ENCODE results near the gene PITPNC1. TPM values are rescaled to one million over a fixed set of nuclear protein-coding genes. Genes with fewer than 3 reads are reported as not detected.

Gene PITPNC1
- total RNA-seq, 1 donor from 2014 or later, result 18.4 TPM

GRCh38 chr17:67412941-67413340, 35.9 kb downstream of the PITPNC1 start:
- no peak overlapping the region for H3K4me3 ChIP-seq (ENCODE audit: low read depth, low read length)
- DNase-seq (ENCODE audit: low read depth), result no peak
- TF ChIP-seq, protein P1, sequence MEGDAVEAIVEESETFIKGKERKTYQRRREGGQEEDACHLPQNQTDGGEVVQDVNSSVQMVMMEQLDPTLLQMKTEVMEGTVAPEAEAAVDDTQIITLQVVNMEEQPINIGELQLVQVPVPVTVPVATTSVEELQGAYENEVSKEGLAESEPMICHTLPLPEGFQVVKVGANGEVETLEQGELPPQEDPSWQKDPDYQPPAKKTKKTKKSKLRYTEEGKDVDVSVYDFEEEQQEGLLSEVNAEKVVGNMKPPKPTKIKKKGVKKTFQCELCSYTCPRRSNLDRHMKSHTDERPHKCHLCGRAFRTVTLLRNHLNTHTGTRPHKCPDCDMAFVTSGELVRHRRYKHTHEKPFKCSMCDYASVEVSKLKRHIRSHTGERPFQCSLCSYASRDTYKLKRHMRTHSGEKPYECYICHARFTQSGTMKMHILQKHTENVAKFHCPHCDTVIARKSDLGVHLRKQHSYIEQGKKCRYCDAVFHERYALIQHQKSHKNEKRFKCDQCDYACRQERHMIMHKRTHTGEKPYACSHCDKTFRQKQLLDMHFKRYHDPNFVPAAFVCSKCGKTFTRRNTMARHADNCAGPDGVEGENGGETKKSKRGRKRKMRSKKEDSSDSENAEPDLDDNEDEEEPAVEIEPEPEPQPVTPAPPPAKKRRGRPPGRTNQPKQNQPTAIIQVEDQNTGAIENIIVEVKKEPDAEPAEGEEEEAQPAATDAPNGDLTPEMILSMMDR (conservative IDR thresholded peaks at IDR 0.05; ENCODE audit: low read depth, low read length), result no peak

- DNase-seq (ENCODE audit: low read depth), result no peak
- no peak overlapping the region for H3K4me3 ChIP-seq (ENCODE audit: low read depth, low read length)
- TF ChIP-seq, protein P1 (conservative IDR thresholded peaks at IDR 0.05; ENCODE audit: low read depth, low read length), result no peak
Measured at GRCh38 chr17:67413388-67413787, 36.3 kb downstream of the PITPNC1 start.

DNA sequence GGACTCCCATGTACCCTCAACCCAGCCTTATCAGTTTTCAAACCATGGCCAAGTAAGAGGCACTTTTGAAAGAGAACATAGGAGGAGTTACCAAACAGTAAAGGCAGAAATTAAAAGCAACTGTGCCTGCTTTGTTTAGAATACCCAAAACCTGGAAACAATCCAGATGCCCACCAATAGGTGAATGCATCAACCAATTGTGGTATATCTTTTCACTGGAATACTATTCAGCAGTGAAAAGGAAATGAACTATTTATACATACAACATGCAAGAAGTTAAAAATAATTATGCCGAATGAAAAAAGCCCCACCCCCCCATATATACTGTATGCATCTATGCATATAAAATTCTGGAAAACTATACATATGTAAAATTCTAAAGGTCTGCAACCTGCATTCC, 37.0 kb downstream of the PITPNC1 start:
- no peak for DNase-seq (ENCODE audit: low read depth)
- no peak overlapping the region for H3K4me3 ChIP-seq (ENCODE audit: low read depth, low read length)
- TF ChIP-seq, protein P1 (conservative IDR thresholded peaks at IDR 0.05; ENCODE audit: low read depth, low read length), result no peak

DNA sequence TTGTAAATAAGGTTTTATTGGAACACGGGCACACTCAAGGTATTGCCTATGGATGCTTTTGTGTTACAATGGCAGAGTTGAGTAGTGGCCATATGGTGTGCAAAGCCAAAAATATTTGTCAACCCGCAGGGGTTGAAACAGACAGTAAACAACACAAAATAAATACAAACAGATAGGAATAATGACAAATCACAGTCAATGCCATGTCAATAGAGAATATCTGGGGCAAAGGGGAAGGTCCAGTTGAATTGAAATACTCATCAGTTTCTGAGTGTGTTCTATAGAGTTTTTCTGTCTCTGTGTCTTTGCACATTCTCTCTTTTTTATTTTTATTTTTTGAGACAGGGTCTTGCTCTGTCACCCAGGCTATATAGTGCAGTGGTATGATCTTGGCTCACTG, 37.5 kb downstream of the PITPNC1 start:
- H3K4me3 ChIP-seq (ENCODE audit: low read depth, low read length), result no peak overlapping the region
- TF ChIP-seq, protein P1 (conservative IDR thresholded peaks at IDR 0.05; ENCODE audit: low read depth, low read length), result no peak
- no peak for DNase-seq (ENCODE audit: low read depth)

GRCh38 chr17:67415291-67415690, 38.2 kb downstream of the PITPNC1 start:
- no peak overlapping the region for H3K4me3 ChIP-seq (ENCODE audit: low read depth, low read length)
- TF ChIP-seq, protein P1 (conservative IDR thresholded peaks at IDR 0.05; ENCODE audit: low read depth, low read length), result no peak
- DNase-seq (ENCODE audit: low read depth), result no peak

DNA sequence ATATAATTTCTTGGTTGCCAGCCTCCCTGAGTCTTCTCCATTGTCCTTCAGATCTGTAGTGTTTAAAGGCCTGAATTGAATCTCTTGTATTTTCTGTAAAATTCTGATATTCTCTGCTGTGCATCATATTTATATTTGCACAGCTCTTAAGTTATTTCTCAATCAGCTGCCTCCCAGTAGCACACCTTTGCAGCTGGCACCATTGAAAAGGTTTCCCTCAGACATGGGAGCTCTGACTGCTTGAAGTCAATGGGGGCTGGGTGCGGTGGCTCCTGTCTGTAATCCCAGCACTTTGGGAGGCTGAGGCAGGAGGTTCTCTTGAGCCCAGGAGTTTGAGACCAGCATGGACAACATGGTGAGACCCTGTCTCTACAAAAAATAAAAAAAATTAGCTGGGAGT, 40.4 kb downstream of the PITPNC1 start:
- no peak for DNase-seq (ENCODE audit: low read depth)
- H3K4me3 ChIP-seq (ENCODE audit: low read depth, low read length), result no peak overlapping the region
- TF ChIP-seq, protein P1 (conservative IDR thresholded peaks at IDR 0.05; ENCODE audit: low read depth, low read length), result no peak

DNA sequence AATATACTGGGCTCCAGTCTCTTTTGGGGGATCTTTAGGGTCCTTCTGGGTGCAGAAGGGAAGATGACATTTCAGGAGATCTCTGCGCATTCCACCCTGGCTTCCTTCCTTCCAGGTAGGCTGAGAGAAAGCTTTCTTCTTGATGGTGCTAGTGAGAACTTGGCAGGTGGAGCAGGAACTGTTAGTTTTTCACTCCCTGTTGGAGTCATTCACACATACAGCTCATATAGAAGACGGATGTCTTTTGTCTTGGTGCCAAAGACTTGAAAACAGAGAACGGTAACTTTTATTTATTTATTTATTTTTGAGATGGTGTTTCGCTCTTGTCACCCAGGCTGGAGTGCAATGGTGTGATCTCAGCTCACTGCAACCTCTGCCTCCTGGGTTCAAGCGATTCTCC, 43.9 kb downstream of the PITPNC1 start:
- DNase-seq (ENCODE audit: low read depth), result no peak
- TF ChIP-seq, protein P1 (conservative IDR thresholded peaks at IDR 0.05; ENCODE audit: low read depth, low read length), result no peak
- H3K4me3 ChIP-seq (ENCODE audit: low read depth, low read length), result no peak overlapping the region
